Measurements from ENCODE around the gene ME3.

Gene ME3

DNA sequence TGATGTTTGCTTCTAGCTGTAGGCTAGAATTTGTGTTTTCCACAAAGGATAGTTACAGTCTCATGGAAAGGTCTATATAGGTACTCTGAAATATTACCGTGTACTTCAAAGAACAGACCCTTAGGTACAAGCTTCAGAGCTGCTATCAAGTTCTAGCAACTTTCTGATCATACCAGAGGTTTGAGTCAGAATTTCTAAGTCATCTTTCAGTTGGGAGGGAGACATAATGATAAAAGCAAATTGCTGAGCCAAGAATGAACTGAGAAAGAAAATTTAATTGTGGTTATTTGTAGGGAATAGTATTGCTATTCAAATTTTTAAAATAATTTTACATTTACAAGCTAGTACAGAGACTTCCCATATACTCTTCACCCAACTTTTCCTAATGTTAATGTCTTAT is 19.9 kb upstream of the ME3 start:
- no peak for DNase-seq

GRCh38 chr11:86688398-86689179 is 16.2 kb upstream of the ME3 start:
- DNase-seq = no peak

DNA sequence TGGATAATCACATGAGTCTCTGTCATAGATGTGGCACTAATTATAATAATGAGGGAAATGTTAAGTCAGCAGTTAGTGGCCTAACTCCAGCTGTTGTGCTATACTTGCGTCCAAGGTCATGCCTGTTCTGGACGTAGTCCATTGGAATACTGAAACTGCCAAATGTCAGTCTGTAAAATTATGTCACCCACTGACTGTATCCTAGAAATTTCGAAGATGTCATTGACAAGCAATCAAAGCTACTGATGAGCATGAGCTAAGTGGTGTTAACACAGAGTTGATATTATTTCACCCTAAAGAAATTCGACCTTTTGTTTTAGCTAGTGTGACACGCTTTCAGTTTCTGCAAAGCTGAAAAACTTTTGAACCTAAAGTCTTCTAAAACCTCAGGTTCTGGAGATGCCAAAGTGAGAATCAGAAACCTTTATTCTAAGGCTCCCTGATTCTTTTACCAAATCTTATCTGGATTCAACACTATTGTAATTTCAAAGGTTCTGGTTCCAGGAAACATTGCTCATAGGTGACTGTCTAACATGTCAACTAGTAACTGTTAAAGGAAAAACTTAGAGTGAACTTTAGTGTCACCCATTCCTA is 14.9 kb upstream of the ME3 start:
- DNase-seq = no peak

- no peak for DNase-seq
Measured at GRCh38 chr11:86686531-86686930, 14.1 kb upstream of the ME3 start.

DNA sequence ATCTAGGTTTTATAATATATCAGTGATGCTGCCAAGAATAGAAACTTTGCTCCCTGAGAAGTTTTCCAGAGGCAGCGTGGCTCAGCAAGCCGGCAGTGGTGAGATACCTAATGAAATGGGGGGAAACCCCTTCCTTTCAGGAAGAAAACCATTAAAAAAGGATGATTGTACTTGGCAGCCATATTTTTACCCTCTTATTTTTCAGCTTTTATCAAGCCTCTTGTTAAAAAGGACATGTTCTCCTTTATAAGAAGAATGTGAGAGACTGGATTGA is 9.0 kb upstream of the ME3 start:
- no peak for DNase-seq

- DNase-seq = no peak
Measured at GRCh38 chr11:86680716-86681482, 8.5 kb upstream of the ME3 start.

- DNase-seq = no peak
Measured at GRCh38 chr11:86678823-86679222, 6.4 kb upstream of the ME3 start.

DNA sequence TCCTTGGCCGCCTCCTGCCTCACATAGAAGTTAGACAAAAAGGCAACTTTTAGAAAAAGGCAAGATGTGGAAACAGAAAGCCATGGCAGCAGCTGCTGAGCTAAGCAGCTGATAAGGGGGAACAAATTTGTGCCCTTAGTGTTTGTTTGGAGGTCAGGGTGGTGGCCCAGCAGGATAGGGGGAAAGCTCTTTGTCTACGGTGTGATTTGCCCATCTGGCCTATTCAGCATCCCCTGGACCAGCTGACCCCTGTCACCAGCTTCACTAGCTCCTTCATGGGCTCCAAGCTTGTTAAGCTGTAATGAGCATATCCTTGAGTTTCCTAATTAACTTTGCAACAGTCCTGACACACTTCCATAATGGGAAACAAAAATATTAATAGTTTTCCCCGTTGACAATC is 5.9 kb upstream of the ME3 start:
- DNase-seq = no peak

DNA sequence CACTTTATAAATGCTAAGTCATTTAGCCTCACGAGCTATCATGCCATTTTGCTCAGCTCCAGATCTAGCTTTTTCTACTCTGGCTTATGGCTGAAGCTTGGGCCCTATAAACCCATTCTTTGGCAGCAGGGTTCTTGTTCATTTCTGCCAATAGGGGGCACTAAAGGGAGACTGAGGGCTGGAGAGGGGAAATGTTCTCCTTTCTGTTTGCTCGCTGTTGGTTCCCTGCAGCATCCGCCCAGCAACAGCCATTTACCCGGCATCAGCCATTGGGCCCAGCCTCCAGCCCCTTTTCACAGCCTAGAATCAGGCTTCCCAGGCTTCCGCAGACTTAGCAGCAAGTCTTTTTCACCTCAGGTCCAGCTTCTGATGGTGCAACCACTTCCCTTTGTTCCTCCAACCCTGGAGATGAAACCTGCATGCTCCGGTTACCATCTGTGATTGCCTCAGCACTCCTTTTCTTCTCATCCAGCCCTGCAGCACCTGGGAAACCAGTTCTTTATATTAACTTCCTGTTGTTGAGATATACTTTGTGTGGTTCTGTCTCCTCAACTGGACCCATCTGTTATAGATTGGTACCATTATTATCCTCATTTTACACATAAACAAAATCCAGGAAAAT is 4.2 kb upstream of the ME3 start:
- DNase-seq = no peak

DNA sequence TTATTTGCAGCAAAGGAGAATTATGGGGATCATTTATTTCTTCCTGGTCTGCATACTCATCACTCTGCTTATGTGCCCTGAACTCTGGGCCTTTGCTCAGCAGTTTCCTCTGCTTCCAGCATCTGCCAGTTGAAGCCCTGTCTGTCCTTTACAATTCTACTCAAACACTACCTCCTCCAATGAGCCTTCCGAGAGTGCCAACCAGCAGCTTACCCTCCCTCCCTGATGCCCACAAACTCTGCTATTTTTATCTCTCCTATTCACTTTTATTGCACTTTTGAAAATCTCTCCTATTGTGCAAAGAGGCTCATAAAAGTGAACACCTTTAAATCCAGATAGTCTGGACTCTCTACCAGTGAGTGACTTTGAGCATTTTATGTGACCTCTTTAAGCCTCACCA is 3.6 kb upstream of the ME3 start:
- no peak for DNase-seq

DNA sequence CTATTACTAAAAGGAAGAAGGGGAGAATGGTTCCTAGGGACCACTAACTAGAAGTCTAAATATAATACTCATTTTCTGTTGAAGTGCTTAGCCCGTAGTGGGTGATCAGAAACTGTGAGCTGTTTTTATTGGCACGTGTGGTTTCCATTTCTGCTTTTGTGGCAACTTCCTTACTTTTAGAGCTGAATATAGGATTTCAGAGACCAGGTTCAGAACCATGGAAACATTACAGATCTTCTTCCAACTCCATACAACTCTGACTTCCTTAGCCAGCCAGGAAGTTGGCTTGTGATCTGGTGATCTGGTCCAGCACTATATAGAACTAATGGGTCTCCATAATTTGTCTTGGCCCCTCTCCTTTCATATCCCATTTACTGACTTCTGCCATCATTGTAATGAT is 2.6 kb upstream of the ME3 start:
- DNase-seq = no peak

DNA sequence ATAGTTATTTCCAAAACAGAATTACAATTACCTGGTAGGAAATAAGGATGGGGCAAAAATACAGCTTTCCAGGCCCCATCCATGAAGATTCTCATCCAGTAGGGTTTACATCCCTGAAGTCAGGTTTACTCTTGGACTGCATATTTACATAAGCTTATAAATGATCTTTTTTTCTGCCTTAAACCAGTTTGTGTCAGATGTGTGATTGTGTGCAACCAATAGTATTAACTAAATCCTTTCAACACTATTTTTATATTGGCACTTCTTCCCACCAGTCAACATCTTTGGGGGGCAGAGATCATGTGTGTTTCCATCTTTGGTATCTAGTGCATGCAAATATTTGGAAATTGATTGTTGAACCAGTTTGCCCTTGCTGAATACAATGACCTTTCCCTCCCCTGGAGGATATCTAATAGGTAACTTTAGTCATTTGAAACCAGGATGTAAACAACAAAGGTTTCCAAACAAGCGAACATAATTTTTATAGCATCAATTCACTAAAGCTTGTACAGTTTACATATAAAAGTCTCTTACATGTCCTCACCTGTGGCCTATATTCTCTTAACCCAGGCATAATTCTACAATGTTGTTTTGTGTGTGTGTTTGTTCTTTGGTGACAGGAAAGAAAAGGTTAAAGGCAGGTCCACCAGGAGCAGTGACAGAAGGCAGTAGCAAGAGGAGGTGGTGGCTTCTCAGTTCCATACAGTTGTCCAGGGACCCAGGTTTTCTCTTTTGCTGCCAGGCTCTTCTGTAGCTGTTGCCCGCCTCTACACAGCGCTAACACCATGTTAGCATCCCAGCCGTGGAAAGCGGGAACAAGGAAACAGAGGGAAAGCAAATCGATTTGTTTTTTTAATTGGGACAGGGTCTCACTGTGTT is 1.7 kb upstream of the ME3 start:
- DNase-seq = no peak

GRCh38 chr11:86673055-86673843 is 833 bp upstream of the ME3 start:
- no peak for DNase-seq

DNA sequence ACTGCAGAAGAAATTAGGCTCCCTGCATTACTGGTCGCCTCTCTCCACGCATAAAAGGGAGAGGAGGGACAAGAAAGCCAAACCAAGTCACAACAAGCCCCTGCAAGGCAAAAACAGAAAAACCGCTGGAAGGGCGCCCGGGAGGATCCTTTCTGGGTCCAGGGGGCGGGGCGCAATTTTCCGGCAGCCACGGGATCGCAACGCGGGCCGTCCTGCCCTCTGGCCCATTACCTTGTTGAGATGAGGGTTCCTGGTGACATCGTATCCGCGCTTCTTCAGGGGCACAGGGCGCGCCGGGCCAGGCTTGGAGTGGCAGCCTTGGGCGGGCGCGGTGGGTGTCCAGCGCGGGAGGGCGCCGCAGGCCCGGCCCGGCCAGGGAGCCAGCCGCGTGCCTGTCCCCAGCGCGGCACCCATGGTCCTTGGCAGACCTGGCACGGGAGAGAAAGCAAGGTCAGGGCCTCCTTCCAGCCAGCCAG is 847 bp downstream of the ME3 start:
- no peak for DNase-seq

- no peak for DNase-seq
Measured at GRCh38 chr11:86670911-86671310, 1.5 kb downstream of the ME3 start.

DNA sequence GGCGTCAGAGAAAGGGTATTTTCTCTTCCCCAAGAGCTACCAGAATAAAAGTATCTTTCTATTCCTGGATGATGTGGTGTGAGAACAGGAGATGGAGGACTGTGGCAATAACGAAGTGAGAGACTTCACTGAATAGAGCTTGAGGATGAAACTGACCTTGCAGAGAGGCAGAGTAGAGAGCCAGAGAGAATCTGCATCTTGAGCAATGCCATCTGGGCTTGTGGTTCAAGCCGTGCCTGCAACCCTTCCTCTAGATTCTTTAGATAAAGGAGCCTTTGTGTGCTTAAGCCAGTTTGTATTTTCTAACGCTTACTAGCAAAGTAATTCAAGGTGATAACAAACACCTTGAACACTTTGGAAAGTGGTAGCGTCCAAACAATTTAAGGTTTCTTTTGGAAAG is 2.2 kb downstream of the ME3 start:
- DNase-seq = no peak

GRCh38 chr11:86669424-86669823 is 3.0 kb downstream of the ME3 start:
- DNase-seq = no peak

DNA sequence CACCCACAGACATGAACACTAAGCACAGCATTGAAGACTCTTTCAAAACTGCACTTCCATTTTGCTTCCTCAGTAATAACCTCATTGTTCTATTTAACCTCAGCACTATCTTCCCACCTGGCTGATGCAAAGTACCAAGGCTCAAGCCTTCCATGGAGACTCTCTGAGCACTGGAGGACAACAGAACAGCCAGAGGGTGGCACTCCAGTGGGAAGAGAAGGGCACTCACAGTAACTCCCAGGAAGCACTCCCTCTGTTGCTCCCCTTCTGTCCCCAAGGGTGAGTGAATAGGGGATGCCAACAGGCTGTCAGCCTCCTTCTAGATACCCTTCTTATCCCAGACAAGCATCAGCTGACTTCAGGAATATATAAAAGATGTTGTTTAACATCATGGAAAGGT is 3.5 kb downstream of the ME3 start:
- no peak for DNase-seq

DNA sequence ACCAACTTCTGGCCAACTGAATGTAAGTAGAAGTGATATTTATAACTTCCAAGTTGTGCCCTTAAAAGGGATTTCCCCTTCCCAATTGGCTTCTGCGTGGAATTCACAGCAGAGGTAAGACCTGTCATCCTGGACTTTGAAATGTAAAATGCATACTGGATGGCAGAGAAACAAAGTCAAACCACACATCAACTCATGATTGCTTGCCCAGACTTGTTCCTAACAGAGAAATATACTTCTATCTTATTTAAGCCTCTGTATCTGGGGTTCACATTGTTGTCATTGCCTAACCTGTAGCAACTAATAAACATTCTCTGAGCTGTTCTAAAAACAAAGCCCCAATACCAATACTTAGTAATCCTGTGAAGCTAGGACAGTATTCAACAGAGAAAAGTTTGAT is 6.2 kb downstream of the ME3 start:
- no peak for DNase-seq

GRCh38 chr11:86664930-86665329 is 7.5 kb downstream of the ME3 start:
- DNase-seq = no peak

- no peak for DNase-seq
Measured at GRCh38 chr11:86663761-86664160, 8.7 kb downstream of the ME3 start.

DNA sequence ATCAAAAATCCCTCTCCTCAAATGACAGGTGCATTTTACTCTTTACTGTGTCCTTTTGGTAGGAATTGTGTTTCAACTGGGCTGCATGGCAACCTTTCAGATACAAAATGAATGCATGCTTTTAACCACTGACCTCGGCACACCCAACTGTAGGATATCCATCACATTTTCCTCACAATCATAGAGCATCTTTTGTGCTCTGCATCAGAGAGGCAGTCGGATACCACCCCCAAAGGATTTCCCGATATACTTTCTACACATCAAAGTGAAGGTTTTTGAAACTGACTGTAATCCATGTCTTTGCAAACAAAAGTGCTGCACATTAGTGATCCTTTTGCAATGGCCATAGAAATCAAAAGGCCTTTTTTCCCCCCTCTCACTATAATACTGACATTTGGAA is 9.1 kb downstream of the ME3 start:
- DNase-seq = no peak
